Adrenal gland (tissue), 12 donors: ENCODE measurements around the gene SLC35A4. TPM values are rescaled to one million over a fixed set of nuclear protein-coding genes. Genes with fewer than 3 reads are reported as not detected.

Source experiments
- DNase-seq, 7 donors: peaks; one replicate each; pipeline ENCODE4 v3.0.0-alpha.2; 2019 to 2020
- H3K27ac ChIP-seq, 5 donors: fragments of 200-600 bp; sonication (generic) in 4 of 5; 1 replicate in 3 of 5; 2 replicates in 2 of 5; pipeline versions ENCODE4 v1.5.1 to v1.8.0; 2016 to 2020; ENCODE audit warnings: mild to moderate bottlenecking in 1 of 5
- H3K27me3 ChIP-seq: fragments of 200-600 bp; 2 replicates; pipeline ENCODE4 v1.8.0; 2021
- H3K36me3 ChIP-seq, 2 donors: fragments of 200-600 bp; replicated peaks in 1 of 2; 1 replicate in 1 of 2; 2 replicates in 1 of 2; pipeline versions ENCODE4 v1.5.1 to v1.8.0; 2018 to 2022
- H3K4me1 ChIP-seq, 2 donors: fragments of 200-600 bp; replicated peaks in 1 of 2; 1 replicate in 1 of 2; 2 replicates in 1 of 2; pipeline versions ENCODE4 v1.5.1 to v1.8.0; 2018 to 2021
- H3K4me3 ChIP-seq, 4 donors: fragments of 200-600 bp; sonication (generic) in 3 of 4; one replicate each; pipeline ENCODE4 v1.5.1; 2016 to 2018
- H3K9me3 ChIP-seq, 3 donors: fragments of 200-600 bp; sonication (generic) in 1 of 3; replicated peaks in 1 of 3; 1 replicate in 2 of 3; 2 replicates in 1 of 3; pipeline versions ENCODE4 v1.5.1 to v1.8.0; 2016 to 2021
- POLR2A ChIP-seq, 2 donors: fragments of 450-650 bp; IDR thresholded peaks; one replicate each; pipeline ENCODE4 v1.6.1; 2017; ENCODE audit warnings: antibody characterized with exemption in 2 of 2, mild to moderate bottlenecking in 2 of 2, moderate library complexity in 1 of 2
- WGBS, 4 donors: extraction: QIAGEN DNeasy Blood & Tissue Kit in 2 of 4; methylation state at CpG; one replicate each; pipeline versions ENCODE4 v1.1.5 to v1.1.7; 2013 to 2017; 5-methylcytosine and 5-hydroxymethylcytosine counted together
- intact Hi-C, 2 donors: fragments of 100-400 bp; cut with DNase I; formaldehyde crosslinking; loops; one replicate each; pipeline versions ENCODE4 v1.14.1 to v1.15.0; 2022 to 2023
- polyA plus RNA-seq, 3 donors: library from polyadenylated mRNA; stranded (reverse); fragments of 200-250 nt in 2 of 3; fragments of 350-450 nt in 1 of 3; fragmentation: Illumina TruSeq in 1 of 3; extraction: RNeasy Lipid Tissue Mini Kit (QIAGEN cat#74804) in 1 of 3; gene quantifications; one replicate each; pipeline ENCODE4 v1.2.3, GENCODE V29; 2013 to 2014
- total RNA-seq, 9 donors: library from RNA; depleted of rRNA in 4 of 9; stranded (reverse); fragments of >200 nt in 4 of 9; fragments of 120-200 nt in 1 of 9; fragmentation: NEBNext Ultra II Directional in 1 of 9; extraction: Animal tissue kit (Norgen Biotek cat#: 25700) in 1 of 9; gene quantifications; one replicate each; pipeline versions ENCODE4 v1.1.0 to v1.2.4, GENCODE V29; 2013 to 2023
- TF ChIP-seq, protein P1 (sequence below), 6 experiments: fragments of 450-650 bp in 4 of 6; fragments of 200-600 bp in 2 of 6; sonication (generic) in 1 of 6; IDR thresholded peaks; 1 replicate in 5 of 6; 2 replicates in 1 of 6; pipeline versions ENCODE4 v1.5.1 to v1.8.0; 2016 to 2021; ENCODE audit warnings: antibody characterized with exemption in 6 of 6, mild to moderate bottlenecking in 2 of 6, moderate library complexity in 1 of 6
- donor health status: healthy with polysubstance abuse.
- donor health status: Bipolar disorder and iron deficiency.
- donor health status: DM: yes; HTN: yes; CAD: no.
- donor health status: DM: no; HTN: no; CAD: no.
- donor health status: DM: no; HTN: no; CAD: no.
- donor health status: DM: yes; HTN: yes; CAD: no.

Gene SLC35A4
- total and polyA plus RNA-seq, 12 donors, result 17.3 to 135 (median 82.2) TPM

DNA sequence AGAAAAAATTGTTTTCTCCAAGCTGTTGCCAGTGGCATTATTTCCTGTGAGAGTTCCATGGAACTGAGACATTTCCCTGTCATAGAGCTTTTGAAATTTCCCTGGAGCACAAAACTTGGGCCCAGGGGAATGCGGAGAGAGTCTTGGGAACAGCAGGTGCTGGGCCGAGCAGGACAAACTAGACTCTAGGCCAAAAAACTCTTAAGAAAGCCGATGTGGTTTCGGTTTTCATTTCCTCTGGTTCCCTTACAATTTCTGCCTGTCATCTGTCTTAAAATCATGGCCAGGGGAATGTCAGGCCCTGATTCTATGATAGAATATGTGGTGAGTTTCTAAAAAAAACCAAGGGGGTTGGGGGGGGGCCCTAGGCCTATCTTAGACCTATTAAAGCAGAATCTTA, 4.6 kb downstream of the SLC35A4 start:
- TF ChIP-seq, protein P1, sequence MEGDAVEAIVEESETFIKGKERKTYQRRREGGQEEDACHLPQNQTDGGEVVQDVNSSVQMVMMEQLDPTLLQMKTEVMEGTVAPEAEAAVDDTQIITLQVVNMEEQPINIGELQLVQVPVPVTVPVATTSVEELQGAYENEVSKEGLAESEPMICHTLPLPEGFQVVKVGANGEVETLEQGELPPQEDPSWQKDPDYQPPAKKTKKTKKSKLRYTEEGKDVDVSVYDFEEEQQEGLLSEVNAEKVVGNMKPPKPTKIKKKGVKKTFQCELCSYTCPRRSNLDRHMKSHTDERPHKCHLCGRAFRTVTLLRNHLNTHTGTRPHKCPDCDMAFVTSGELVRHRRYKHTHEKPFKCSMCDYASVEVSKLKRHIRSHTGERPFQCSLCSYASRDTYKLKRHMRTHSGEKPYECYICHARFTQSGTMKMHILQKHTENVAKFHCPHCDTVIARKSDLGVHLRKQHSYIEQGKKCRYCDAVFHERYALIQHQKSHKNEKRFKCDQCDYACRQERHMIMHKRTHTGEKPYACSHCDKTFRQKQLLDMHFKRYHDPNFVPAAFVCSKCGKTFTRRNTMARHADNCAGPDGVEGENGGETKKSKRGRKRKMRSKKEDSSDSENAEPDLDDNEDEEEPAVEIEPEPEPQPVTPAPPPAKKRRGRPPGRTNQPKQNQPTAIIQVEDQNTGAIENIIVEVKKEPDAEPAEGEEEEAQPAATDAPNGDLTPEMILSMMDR (IDR thresholded peaks at IDR 0.05), result no peak
- no peak for TF ChIP-seq POLR2A (IDR thresholded peaks at IDR 0.05)
- peak in 3 of 7 donors; percentile 12 to 54 (median 16) for DNase-seq
- intact Hi-C loops, result no loop called here
- peaks cover 9 to 54% of the 10 kb centered on the region in 2 donors for H3K4me1 ChIP-seq
- H3K27me3 ChIP-seq, result no peaks in the 10 kb centered on the region
- WGBS, 4 donors, result 53 to 67% (median 55%) methylated on average over 4 of the region's 4 CpGs
- peaks cover 0 to 28% of the 10 kb centered on the region in 2 donors for H3K36me3 ChIP-seq
- H3K9me3 ChIP-seq, result no peaks in the 10 kb centered on the region
- no peak overlapping the region for H3K4me3 ChIP-seq
- H3K27ac ChIP-seq, result peak overlapping the region in 4 of 5 donors; percentile 30 to 64 (median 50)

GRCh38 chr5:140570058-140570457, 5.4 kb downstream of the SLC35A4 start:
- Histone ChIP-seq H3K27ac (peak overlapping the region in 4 of 5 donors; percentile 30 to 64 (median 50)), H3K4me3 (no peak overlapping the region), H3K9me3 (no peaks in the 10 kb centered on the region), H3K4me1 (peaks cover 9 to 56% of the 10 kb centered on the region in 2 donors), H3K27me3 (no peaks in the 10 kb centered on the region), H3K36me3 (peaks cover 0 to 28% of the 10 kb centered on the region in 2 donors)
- TF ChIP-seq, protein P1 (IDR thresholded peaks at IDR 0.05), result no peak
- no peak for TF ChIP-seq POLR2A (IDR thresholded peaks at IDR 0.05)
- DNase-seq, result peak in 3 of 7 donors; percentile 12 to 48 (median 15)
- WGBS, 4 donors, result 73 to 88% (median 87%) methylated on average over 3 to 4 of the region's 4 CpGs
- intact Hi-C loops, result loop anchor here in 1 of 2 donors (5.0 kb wide), 1 partner anchor 72 kb away; no protein-coding TSS in a partner anchor

- DNase-seq, result no peak
- Histone ChIP-seq H3K36me3 (peaks cover 0 to 28% of the 10 kb centered on the region in 2 donors), H3K9me3 (no peaks in the 10 kb centered on the region), H3K4me1 (peaks cover 6 to 52% of the 10 kb centered on the region in 2 donors), H3K27me3 (no peaks in the 10 kb centered on the region), H3K27ac (peak overlapping the region in 4 of 5 donors; percentile 30 to 64 (median 45)), H3K4me3 (no peak overlapping the region)
- no peak for TF ChIP-seq POLR2A (IDR thresholded peaks at IDR 0.05)
- TF ChIP-seq, protein P1 (IDR thresholded peaks at IDR 0.05), result no peak
- intact Hi-C loops, result loop anchor here in 1 of 2 donors (5.0 kb wide), 1 partner anchor 72 kb away; no protein-coding TSS in a partner anchor
- WGBS, 4 donors, result 95 to 100% (median 100%) methylated on average over 1 of the region's 1 CpG
Measured at GRCh38 chr5:140570488-140570887, 5.9 kb downstream of the SLC35A4 start.

- Histone ChIP-seq H3K36me3 (peaks cover 0 to 28% of the 10 kb centered on the region in 2 donors), H3K9me3 (no peaks in the 10 kb centered on the region), H3K27ac (peak overlapping the region in 3 of 5 donors; percentile 38 to 64 (median 57)), H3K4me1 (peaks cover 5 to 50% of the 10 kb centered on the region in 2 donors), H3K27me3 (no peaks in the 10 kb centered on the region), H3K4me3 (no peak overlapping the region)
- intact Hi-C loops, result loop anchor here in 1 of 2 donors (5.0 kb wide), 1 partner anchor 71 kb away; no protein-coding TSS in a partner anchor
- TF ChIP-seq, protein P1 (IDR thresholded peaks at IDR 0.05), result no peak
- no peak for TF ChIP-seq POLR2A (IDR thresholded peaks at IDR 0.05)
- WGBS, 4 donors, result 58 to 81% (median 68%) methylated on average over 5 of the region's 5 CpGs
- peak in 4 of 7 donors; percentile 55 to 82 (median 62) for DNase-seq
Measured at GRCh38 chr5:140571105-140571504, 6.5 kb downstream of the SLC35A4 start.
